SK-N-DZ (cell line): ENCODE data around the gene ACSL5.
"Not testable (repeated sequence)": the region's sequence is repeated elsewhere in the genome, so short reads cannot be mapped to it uniquely, and the experiment has no call there.

Experiments used
- DNase-seq: peaks from one replicate; pipeline ENCODE4 v3.0.0-alpha.2; 2015; ENCODE audit warnings: low spot score

ACSL5 gene

DNA sequence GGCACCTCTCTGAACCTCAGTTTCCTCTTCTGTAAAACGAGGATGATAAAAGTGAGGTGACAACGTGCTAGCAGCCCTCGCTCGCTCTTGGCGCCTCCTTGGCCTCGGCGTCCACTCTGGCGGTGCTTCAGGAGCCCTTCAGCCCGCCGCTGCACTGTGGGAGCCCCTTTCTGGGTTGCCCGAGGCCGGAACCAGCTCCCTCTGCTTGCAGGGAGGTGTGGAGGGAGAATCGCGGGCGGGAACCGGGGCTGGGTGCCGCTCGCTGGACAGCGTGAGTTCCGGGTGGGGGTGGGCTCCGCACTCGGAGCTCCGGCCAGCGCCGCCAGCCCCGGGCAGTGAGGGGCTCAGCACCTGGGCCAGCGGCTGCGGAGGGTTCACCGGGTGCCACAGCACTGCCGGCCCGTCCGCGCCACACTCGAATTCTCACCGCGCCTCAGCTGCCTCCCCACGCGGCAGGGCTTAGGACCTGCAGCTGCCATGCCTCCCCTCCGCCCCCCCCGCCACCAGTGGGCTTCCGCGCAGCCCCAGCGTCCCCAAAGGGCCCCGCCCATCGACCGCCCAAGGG is 24.3 kb upstream of the ACSL5 start:
- no peak for DNase-seq

DNA sequence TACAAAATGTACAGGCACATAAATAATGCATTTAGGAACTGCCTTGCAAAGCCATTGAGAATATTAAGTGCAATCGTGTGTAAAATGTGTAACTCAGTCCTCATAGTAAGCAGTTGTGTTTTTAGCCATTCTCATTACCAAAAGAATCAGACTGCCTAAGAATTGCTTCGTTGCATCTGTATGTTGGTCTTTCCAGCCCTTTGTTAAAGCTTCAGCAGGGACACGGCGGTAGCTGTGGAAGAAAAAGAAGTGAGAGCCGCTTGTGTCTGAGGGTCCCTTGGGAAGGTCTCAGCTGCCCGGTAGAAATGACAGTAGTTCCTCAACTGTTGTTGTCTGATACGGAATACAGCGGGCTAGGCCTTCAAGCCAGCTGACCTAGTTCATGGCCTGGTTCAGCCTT is 22.8 kb upstream of the ACSL5 start:
- no peak for DNase-seq

DNA sequence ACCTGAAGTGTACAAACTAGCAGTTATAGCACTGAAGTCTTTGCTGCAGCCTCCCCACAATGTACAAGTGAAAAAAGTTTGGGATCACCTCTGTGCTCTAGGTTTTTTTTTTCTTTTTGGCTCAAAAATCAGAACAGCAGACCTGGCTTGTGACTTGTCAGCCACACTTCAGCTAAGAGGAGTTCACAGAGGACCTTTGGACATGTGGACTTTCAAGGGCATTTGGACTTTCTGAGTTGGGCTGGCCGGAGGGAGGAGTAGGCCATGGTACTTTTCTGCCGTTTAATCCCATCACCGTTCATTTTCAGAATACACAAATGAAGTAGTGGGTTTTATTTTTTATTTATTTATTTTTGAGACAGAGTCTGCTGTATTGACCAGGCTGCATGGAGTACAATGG is 21.9 kb upstream of the ACSL5 start:
- no peak for DNase-seq

DNA sequence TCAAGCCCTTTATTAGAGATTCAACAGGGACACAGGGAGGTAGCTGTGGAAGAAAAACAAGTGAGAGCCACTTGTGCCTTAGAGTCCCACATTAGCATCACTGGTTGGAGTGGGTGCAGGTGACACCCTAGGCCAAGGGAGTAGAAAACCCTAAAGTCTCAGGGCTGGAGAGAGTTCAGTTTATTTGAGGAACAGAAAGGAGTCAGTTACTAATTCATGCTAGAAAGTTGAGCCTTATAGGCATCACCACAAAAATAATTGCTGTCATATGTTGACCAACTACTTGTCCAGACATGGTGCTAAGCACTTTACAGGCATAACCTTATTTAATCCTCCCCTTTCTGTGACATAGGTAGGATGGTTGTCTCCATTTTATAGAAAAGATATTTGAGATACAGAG is 20.9 kb upstream of the ACSL5 start:
- no peak for DNase-seq

DNA sequence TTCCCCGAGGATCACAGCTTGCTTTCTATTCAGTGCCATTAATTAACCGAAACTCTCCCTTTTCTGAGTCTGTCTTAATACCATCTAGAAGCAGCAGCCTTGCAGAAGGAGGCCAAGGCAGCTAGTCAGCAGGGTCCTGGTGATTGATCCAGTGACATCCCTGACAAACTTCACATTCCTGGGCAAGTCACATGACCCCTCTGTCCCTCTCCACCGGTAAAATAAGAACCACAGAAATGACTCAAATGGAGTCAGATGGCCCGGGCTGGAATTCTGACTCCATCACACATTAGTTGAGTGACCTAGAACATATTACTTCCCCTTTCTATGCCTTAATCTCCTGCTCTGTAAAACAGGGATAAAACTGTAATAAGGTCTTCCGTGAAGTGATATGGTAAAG is 17.2 kb upstream of the ACSL5 start:
- DNase-seq = no peak

DNA sequence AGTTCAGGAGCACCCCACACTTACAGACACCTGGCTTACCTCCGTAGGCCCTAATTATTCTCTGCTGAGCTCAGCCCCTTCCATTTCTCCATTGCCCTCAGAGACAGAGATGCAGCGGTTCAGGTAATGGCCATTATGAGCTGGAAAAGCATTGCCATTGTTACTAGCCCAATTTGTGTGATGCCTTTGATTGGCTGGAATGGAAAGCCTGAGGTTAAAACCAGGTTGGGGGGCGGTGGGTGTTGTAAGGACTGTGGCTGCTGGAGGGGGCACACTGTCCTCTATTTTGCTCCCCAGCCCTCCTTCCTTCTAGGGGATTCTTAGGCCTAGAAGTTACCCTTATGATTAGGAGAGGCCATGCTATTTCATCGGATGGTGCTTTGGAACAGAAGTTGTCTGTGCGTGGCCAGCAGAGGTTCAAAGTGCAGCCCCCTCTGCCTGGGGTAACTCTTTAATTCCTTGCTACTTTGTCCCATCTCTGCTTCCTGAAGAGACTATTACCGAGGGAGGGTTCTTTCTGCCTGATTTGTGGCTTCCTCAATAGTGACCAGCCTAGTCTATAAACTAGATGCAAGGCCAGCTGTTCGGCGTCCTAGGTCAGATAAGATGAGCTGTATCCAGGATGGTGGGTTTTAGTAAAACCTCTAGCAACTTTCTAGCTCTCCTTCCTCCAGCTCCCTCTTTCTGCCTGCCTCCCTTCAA is 14.2 kb upstream of the ACSL5 start:
- DNase-seq = no peak

DNA sequence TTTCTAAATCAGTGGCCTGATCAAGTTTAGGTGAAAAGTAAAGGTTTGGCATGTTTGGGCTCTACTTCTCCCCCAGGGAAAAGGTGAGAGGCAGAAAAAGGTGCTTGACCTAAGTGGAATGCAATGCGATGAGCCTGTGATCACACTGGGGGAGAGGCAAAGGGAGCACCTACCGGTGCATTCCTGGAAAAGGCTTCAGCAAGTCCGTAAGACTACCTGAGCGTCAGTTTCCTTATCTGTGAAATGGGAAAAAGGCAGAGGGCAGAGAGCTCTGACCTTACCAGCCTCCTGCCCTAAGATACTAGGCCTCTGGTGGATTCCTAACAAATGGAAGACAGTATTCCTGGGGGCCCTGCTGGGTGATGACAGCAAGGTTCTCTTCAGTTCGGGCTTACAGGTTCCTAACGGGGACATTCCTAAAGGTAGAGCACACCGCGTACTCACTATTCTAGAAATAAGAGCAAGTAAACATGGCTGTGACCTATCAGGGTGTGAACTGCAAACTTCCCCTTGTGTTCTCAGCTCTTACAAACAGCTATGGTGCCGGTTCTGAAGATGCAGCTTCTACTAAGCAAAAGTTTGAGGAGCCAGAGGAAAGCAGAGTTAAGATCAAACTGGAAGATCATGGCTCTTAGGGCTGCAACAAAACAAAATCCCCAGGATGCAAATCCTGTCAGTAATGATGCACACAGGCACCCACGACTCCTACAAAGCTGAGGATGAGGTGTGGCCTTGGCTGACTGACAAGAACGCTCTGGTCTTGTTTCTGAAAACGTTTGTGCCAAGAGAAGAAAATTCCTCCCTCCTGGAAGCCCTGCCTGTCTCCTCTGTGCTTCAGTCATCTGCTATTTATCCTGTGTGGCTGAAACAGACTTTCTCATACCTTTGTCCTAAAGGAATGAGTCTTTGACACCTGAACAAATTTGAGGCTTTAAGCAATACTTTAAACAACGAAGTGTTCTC is 13.3 kb upstream of the ACSL5 start:
- DNase-seq = no peak

DNA sequence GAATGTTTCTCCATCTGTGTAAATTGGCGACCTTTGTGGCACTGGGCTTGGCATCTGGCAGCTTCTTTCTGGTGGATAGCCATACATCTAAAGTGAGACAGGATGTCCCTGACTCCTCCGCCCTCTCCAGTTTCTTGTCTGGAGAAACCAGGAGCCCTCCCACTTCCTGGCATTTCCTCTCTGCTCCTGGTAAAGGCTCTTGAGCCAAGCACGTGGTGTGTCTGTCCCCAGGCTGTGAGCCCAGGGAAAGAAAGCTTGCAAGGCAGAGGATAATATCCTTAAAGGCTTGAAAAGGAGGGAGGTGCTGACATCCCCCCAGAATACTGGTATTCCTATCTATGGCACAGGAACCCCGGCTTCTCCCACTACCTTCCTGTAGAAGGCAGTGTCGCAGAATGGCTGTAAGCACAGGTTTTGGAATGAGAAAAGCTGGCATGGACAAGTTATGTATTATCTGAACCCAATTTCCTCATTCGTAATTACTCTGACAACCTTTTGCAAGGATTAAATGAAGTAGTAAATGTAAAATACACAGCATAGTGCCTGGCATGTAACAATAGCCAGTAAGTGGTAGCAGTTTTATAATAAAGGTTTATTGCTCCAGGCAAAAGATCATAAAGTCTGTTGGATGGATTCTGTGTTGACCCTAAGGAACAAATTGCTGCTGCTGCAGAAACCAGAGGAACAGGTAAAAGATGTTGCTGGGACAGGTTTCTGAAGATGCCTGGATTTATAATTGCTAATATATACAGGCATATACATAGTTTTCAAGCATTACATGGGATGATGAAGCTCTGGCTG is 11.8 kb upstream of the ACSL5 start:
- DNase-seq = no peak

DNA sequence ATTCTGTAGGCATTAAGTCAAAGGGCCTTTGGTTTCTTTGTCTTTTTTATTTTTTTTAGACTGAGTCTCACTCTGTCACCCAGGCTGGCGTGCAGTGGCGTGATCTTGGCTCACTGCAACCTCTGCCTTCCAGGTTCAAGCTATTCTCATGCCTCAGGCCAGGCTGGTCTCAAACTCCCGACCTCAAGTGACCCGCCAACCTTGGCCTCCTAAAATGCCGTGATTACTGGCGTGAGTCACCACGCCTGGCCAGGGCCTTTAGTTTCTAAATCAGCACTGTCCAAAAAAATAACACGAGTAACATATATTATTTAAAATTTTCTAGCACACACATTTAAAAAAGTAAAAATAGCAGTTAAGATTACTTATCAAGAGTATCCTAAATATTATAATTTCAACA is 11.1 kb upstream of the ACSL5 start:
- DNase-seq = no peak

DNA sequence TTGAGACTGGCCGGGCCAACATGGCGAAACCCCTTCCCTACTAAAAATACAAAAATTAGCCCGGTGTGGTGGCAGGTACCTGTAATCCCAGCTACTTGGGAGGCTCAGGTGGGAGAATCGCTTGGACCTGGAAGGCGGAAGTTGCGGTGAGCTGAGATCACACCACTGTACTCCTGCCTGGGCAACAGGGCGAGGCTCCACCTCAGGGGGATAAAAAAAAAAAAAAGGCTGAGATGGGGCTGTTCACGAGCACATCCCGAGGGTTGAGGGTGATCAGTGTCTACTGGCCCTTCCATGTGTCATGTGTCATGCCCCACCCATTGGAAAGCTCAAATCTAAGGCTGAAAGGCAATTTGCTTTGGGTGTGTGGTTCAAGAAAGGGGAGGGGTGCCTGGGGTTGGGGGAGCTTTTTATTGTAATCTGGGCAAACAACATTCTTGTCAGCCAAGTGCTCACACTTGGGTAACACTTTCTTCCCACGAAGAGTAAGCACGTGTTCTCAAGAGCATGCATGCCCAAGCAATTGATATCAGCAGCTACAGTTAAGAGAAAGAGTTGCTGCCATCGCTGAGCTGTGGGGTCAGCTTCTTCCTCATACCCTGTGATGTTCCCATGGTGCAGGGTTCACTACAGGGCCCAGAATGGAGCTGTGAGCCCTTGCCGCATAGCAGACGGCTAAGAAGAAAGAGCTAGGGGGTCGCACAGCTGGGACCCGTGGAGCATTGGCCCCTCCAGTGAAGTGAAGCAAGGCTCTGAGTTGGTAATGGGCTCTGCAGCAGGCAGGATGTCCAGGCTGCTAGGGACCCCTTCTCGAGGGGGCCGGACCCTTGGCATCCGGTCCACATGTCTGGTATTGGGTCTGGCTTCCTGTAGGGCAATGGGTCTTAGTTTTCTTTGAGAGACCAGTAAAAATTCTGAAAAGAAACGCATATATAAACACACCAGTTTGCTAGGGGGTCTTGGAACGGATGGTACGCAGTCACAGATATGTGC is 9.9 kb upstream of the ACSL5 start:
- no peak for DNase-seq

DNA sequence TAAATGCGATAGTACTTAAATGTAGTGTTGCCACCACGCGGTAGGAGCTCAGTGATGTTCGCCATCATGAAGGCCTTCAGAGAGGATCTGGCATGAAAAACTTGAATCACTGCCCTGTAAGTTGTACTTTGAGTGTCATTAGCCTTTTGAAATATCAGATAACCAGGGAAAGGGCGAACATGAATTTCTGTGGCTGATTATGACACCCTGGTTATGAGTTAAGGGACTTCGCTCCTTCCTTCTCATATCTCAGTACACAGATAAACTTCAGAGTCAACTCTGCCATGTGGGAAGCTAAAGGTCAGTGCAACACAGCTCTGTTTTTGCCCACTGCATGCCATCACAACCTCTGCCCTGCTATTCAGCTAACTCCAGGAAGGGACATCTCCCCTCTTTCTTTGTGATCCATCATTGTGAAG is 8.9 kb upstream of the ACSL5 start:
- DNase-seq = no peak

DNA sequence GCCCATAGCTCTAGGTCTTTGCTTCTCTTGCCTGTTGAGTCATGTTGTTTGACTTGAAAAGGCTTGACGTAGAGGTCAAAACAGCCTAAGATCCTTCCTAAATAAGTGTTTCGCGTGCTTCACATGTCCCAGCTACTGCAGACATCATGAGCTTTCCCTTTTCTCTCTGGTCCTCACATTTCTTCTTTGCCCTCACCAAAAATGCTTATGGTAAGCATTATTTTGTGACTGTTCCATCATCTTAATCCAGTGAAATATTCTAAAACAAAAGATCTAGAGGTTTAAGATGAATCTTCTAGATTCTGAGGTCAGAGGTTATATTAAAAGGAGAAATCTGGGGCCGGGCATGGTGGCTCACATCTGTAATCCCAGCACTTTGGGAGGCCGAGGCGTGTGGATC is 8.5 kb upstream of the ACSL5 start:
- DNase-seq = no peak

DNA sequence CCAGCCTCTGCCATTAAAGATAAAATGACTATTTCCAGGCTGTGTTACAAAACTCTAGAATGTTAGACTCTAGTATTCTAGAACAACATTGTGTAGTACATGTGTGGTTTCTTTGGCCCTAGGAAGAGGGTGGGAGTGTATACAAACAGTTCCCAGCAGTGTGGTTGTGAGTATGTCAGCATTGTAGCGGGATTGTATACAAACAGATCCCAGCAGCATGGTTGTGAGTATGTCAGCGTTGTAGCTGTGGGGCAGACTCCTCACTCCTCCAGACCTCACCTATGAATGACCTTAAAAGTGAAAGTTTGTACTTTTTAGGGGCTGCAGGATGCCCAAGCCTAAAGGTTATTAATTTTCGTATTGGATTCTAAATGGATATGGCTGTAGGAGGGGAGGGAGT is 6.9 kb upstream of the ACSL5 start:
- no peak for DNase-seq

DNA sequence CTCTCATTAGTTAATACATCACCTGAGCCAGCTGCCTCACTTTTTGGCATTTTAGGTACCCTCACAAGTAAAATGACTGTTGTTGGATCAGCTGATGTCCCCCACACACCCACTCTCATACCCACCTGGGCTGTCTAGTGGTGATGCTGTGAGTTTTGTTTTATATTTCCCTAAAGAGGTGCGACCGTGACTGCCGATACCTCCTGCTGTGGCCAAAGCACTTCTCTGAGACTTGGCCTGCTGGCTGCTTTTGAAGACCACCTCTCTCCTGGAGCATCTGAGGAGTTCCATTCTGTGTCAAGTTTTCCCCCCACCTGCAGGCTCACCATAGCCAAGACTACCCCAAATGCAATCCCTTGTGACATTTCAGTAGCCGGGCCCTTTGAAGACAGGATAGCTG is 6.4 kb upstream of the ACSL5 start:
- no peak for DNase-seq

DNA sequence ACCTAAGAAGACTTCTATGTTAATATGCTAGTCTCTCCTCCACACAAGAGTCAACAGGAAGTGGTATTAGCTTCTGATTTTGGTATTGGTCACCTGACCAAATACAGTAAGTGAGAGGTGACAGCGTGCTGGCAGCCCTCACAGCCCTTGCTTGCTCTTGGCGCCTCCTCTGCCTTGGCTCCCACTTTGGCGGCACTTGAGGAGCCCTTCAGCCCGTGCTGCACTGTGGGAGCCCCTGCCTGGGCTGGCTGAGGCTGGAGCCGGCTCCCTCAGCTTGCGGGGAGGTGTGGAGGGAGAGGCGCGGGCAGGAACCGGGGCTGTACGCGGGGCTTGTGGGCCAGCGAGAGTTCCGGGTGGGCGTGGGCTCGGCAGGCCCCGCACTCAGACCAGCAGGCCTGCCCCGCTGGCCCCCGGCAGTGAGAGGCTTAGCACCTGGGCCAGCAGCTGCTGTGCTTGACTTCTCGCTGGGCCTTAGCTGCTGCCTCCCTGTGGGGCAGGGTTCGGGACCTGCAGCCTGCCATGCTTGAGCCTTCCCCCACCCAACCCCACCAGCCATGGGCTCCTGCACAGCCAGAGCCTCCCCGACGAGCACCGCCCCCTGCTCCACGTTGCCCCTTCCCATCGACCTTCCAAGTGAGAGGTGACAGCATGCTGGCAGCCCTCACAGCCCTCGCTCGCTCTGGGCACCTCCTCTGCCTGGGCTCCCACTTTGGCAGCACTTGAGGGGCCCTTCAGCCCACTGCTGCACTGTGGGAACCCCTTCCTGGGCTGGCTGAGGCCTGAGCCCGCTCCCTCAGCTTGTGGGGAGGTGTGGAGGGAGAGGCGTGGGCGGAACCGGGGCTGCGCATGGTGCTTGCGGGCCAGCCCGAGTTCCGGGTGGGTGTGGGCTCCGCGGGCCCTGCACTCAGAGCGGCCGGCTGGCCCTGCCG is 4.2 kb upstream of the ACSL5 start:
- no peak for DNase-seq

DNA sequence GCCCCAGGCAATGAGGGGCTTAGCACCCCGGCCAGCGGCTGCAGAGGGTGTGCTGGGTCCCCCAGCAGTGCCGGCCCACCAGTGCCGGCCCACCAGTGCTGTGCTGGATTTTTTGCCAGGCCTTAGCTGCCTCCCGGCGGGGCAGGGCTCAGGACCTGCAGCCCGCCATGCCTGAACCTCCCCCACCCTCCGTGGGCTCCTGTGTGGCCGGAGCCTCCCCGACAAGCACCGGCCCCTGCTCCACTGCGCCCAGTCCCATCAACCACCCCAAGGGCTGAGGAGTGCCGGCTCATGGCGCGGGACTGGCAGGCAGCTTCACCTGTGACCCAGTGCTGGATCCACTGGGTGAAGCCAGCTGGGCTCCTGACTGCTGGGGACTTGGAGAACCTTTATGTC is 3.5 kb upstream of the ACSL5 start:
- no peak for DNase-seq

DNA sequence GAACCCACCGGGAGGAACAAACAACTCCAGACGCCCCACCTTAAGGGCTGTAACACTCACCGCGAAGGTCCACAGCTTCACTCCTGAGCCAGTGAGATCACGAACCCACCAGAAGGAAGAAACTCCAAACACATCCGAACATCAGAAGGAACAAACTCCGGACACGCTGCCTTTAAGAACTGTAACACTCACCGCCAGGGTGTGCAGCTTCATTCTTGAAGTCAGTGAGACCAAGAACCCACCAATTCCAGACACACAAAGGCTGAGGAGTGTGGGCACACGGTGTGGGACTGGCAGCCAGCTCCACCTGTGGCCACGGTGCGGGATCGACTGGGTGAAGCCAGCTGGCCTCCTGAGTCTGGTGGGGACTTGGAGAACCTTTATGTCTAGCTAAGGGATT is 2.6 kb upstream of the ACSL5 start:
- DNase-seq = not testable (repeated sequence)

DNA sequence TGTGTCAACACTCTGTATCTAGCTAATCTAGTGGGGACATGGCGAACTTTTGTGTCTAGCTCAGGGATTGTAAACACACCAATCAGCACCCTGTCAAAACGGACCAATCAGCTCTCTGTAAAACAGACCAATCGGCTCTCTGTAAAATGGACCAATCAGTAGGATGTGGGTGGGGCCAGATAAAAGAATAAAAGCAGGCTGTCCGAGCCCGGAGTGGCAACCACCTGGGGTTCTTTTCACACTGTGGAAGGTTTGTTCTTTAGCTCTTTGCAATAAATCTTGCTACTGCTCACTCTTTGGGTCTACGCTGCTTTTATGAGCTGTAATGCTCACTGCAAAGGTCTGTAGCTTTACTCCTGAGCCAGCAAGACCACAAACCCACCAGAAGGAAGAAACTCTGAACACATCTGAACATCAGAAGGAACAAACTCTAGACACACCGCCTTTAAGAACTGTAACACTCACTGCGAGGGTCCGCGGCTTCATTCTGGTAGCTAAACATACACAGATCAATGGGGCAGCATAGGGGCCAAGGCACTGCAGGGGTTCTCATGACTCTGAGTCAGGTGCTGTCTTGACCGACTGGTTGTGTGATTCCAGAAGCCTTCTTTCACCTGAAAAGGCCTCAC is 1.6 kb upstream of the ACSL5 start:
- not testable (repeated sequence) for DNase-seq
